Sigmoid colon (tissue), 7 donors: ENCODE data around the gene SP2. TPM values are rescaled to one million over a fixed set of nuclear protein-coding genes. Genes with fewer than 3 reads are reported as not detected.

Experiments
- DNase-seq: peaks from one replicate; pipeline ENCODE4 v3.0.0-alpha.2; 2019
- H3K27ac ChIP-seq, 4 donors: fragments of 200-600 bp; sonication (generic); one replicate each; pipeline ENCODE4 v1.5.1; 2016 to 2019; ENCODE audit warnings: mild to moderate bottlenecking in 1 of 4
- H3K27me3 ChIP-seq, 3 donors: fragments of 200-600 bp; sonication (generic); one replicate each; pipeline ENCODE4 v1.5.1; 2019; ENCODE audit warnings: mild to moderate bottlenecking in 1 of 3
- H3K36me3 ChIP-seq, 4 donors: fragments of 200-600 bp; sonication (generic); one replicate each; pipeline ENCODE4 v1.5.1; 2016 to 2019
- H3K4me1 ChIP-seq, 4 donors: fragments of 200-600 bp; sonication (generic); one replicate each; pipeline ENCODE4 v1.5.1; 2017 to 2019
- H3K4me3 ChIP-seq, 4 donors: fragments of 200-600 bp; sonication (generic); one replicate each; pipeline ENCODE4 v1.5.1; 2017 to 2019; ENCODE audit warnings: mild to moderate bottlenecking in 2 of 4, moderate library complexity in 1 of 4
- H3K9me3 ChIP-seq, 4 donors: fragments of 200-600 bp in 3 of 4; sonication (generic) in 3 of 4; one replicate each; pipeline versions ENCODE4 v1.5.1 to v1.6.1; 2013 to 2019
- CTCF ChIP-seq, 4 experiments: fragments of 450-650 bp in 3 of 4; fragments of 200-600 bp in 1 of 4; IDR thresholded peaks; one replicate each; pipeline ENCODE4 v1.5.1; 2016 to 2019; ENCODE audit warnings: antibody characterized with exemption in 4 of 4, mild to moderate bottlenecking in 3 of 4, moderate library complexity in 2 of 4
- EP300 ChIP-seq, 4 donors: sonication (generic); formaldehyde crosslinking; IDR thresholded peaks; one replicate each; pipeline ENCODE4 v1.6.1; 2017; ENCODE audit warnings: antibody characterized with exemption in 4 of 4
- POLR2A ChIP-seq, 2 donors: fragments of 450-650 bp; IDR thresholded peaks; one replicate each; pipeline ENCODE4 v1.6.1; 2016; ENCODE audit warnings: antibody characterized with exemption in 2 of 2, mild to moderate bottlenecking in 2 of 2, moderate library complexity in 2 of 2
- POLR2AphosphoS5 ChIP-seq, 4 donors: sonication (generic); formaldehyde crosslinking; IDR thresholded peaks; one replicate each; pipeline ENCODE4 v1.6.1; 2017; ENCODE audit warnings: antibody characterized with exemption in 4 of 4
- WGBS, 2 donors: extraction: QIAGEN DNeasy Blood & Tissue Kit; methylation state at CpG; one replicate each; pipeline ENCODE4 v1.1.7; 2013; 5-methylcytosine and 5-hydroxymethylcytosine counted together
- intact Hi-C: fragments of 100-400 bp; cut with DNase I; formaldehyde crosslinking; loops from one replicate; pipeline ENCODE4 v1.15.1; 2023
- polyA plus RNA-seq, 3 donors: library from polyadenylated mRNA; stranded (reverse); fragments of 200-250 nt; gene quantifications; one replicate each; pipeline ENCODE4 v1.2.3, GENCODE V29; 2013
- total RNA-seq, 4 donors: library from RNA; depleted of rRNA; stranded (reverse); fragments of >200 nt; gene quantifications; one replicate each; pipeline ENCODE4 v1.1.0, GENCODE V29; 2016
- donor health status: healthy with polysubstance abuse.
- donor health status: Bipolar disorder and iron deficiency.
- donor health status: healthy.

SP2 gene
- total and polyA plus RNA-seq, 7 donors = 3.0 to 19.2 (median 8.3) TPM

- TF ChIP-seq POLR2A (IDR thresholded peaks at IDR 0.05) (peak in 1 of 2 donors; percentile 39), CTCF (IDR thresholded peaks at IDR 0.05) (no peak), EP300 (IDR thresholded peaks at IDR 0.05) (no peak), POLR2AphosphoS5 (IDR thresholded peaks at IDR 0.05) (peak in 1 of 4 donors; percentile 6)
- Histone ChIP-seq H3K27ac (peak overlapping the region in 3 of 4 donors; percentile 7 to 14 (median 7)), H3K4me1 (peaks cover 0 to 12% (median 8%) of the 10 kb centered on the region in 4 donors), H3K36me3 (no peaks in the 10 kb centered on the region), H3K4me3 (no peak overlapping the region), H3K27me3 (no peaks in the 10 kb centered on the region), H3K9me3 (no peaks in the 10 kb centered on the region)
- intact Hi-C loops = no loop called here
- 11 to 52% methylated on average over 1 of the region's 1 CpG for WGBS, 2 donors
- DNase-seq = no peak
Measured at GRCh38 chr17:47966079-47966519, 70.1 kb downstream of the SP2 start.

- intact Hi-C loops = no loop called here
- DNase-seq = no peak
- 12 to 49% methylated on average over 5 of the region's 5 CpGs for WGBS, 2 donors
- TF ChIP-seq POLR2AphosphoS5 (IDR thresholded peaks at IDR 0.05) (no peak), CTCF (IDR thresholded peaks at IDR 0.05) (no peak), EP300 (IDR thresholded peaks at IDR 0.05) (no peak), POLR2A (IDR thresholded peaks at IDR 0.05) (no peak)
- no peak overlapping the region for H3K4me3 ChIP-seq
- H3K27me3 ChIP-seq = no peaks in the 10 kb centered on the region
- no peak overlapping the region for H3K27ac ChIP-seq
- no peaks in the 10 kb centered on the region for H3K9me3 ChIP-seq
- no peaks in the 10 kb centered on the region for H3K36me3 ChIP-seq
- H3K4me1 ChIP-seq = peaks cover 0 to 26% (median 17%) of the 10 kb centered on the region in 4 donors
Measured at GRCh38 chr17:47967607-47968252, 71.7 kb downstream of the SP2 start.

GRCh38 chr17:47968836-47969235 lies 72.8 kb downstream of the SP2 start:
- no peak overlapping the region for H3K4me3 ChIP-seq
- H3K36me3 ChIP-seq = peaks cover 0 to 6% (median 2%) of the 10 kb centered on the region in 4 donors
- no peak overlapping the region for H3K27ac ChIP-seq
- WGBS, 2 donors = 43 to 76% methylated on average over 5 of the region's 5 CpGs
- no peak for DNase-seq
- TF ChIP-seq CTCF (IDR thresholded peaks at IDR 0.05) (no peak), POLR2AphosphoS5 (IDR thresholded peaks at IDR 0.05) (no peak), POLR2A (IDR thresholded peaks at IDR 0.05) (no peak), EP300 (IDR thresholded peaks at IDR 0.05) (no peak)
- intact Hi-C loops = no loop called here
- peaks cover 0 to 26% (median 17%) of the 10 kb centered on the region in 4 donors for H3K4me1 ChIP-seq
- no peaks in the 10 kb centered on the region for H3K27me3 ChIP-seq
- H3K9me3 ChIP-seq = no peaks in the 10 kb centered on the region

GRCh38 chr17:47969930-47970724 lies 74.1 kb downstream of the SP2 start:
- Histone ChIP-seq H3K36me3 (peaks cover 0 to 19% (median 13%) of the 10 kb centered on the region in 4 donors), H3K9me3 (no peaks in the 10 kb centered on the region), H3K27ac (peak overlapping the region in 2 of 4 donors; percentile 18 to 43), H3K4me3 (peak overlapping the region; percentile 2 to 72 (median 38)), H3K4me1 (peaks cover 0 to 26% (median 17%) of the 10 kb centered on the region in 4 donors), H3K27me3 (no peaks in the 10 kb centered on the region)
- DNase-seq = no peak
- no peak for TF ChIP-seq CTCF (IDR thresholded peaks at IDR 0.05)
- no peak for TF ChIP-seq EP300 (IDR thresholded peaks at IDR 0.05)
- no peak for TF ChIP-seq POLR2AphosphoS5 (IDR thresholded peaks at IDR 0.05)
- no peak for TF ChIP-seq POLR2A (IDR thresholded peaks at IDR 0.05)
- intact Hi-C loops = loop anchor here (1.0 to 10.0 kb wide), 4 partner anchors 21 to 129 kb away; partner anchors contain the start of genes PNPO and SCRN2
- 40 to 48% methylated on average over 15 of the region's 15 CpGs for WGBS, 2 donors
